Liver (tissue), 9 donors: ENCODE data around the gene COL3A1. TPM values are rescaled to one million over a fixed set of nuclear protein-coding genes. Genes with fewer than 3 reads are reported as not detected.
A peak's percentile ranks its signal among the peaks of the same experiment; 100 is the strongest.

ENCODE experiments used
- DNase-seq: peaks from one replicate; pipeline ENCODE4 v3.0.0-alpha.2; 2017; ENCODE audit warnings: low spot score
- H3K27ac ChIP-seq, 2 donors: one replicate each; pipeline ENCODE4 v1.7.0; 2013; ENCODE audit warnings: inconsistent platforms in 2 of 2, low read length in 2 of 2, control low read depth in 1 of 2, low read depth in 1 of 2, mild to moderate bottlenecking in 1 of 2
- H3K27me3 ChIP-seq, 4 donors: one replicate each; pipeline versions ENCODE4 v1.6.1 to v1.7.0; 2013; ENCODE audit warnings: low read length in 3 of 4, inconsistent platforms in 1 of 4, mild to moderate bottlenecking in 1 of 4, moderate library complexity in 1 of 4; ENCODE audit not compliant: control insufficient read depth in 4 of 4, insufficient read depth in 4 of 4
- H3K36me3 ChIP-seq, 4 donors: one replicate each; pipeline versions ENCODE4 v1.6.1 to v1.7.0; 2013; ENCODE audit warnings: low read length in 3 of 4, mild to moderate bottlenecking in 3 of 4, low read depth in 1 of 4, moderate library complexity in 1 of 4; ENCODE audit not compliant: control insufficient read depth in 4 of 4, insufficient read depth in 3 of 4
- H3K4me1 ChIP-seq, 4 donors: one replicate each; pipeline versions ENCODE4 v1.6.1 to v1.7.0; 2013; ENCODE audit warnings: low read length in 3 of 4, mild to moderate bottlenecking in 3 of 4, moderate library complexity in 1 of 4; ENCODE audit not compliant: control insufficient read depth in 4 of 4, insufficient read depth in 4 of 4
- H3K4me3 ChIP-seq, 3 donors: one replicate each; pipeline versions ENCODE4 v1.6.1 to v1.7.0; 2013; ENCODE audit warnings: low read length in 3 of 3, control low read depth in 1 of 3, low read depth in 1 of 3, mild to moderate bottlenecking in 1 of 3
- H3K9ac ChIP-seq, 2 donors: one replicate each; pipeline ENCODE4 v1.7.0; 2013; ENCODE audit warnings: low read length in 2 of 2, mild to moderate bottlenecking in 2 of 2, moderate library complexity in 2 of 2, control low read depth in 1 of 2, low read depth in 1 of 2
- H3K9me3 ChIP-seq, 4 donors: one replicate each; pipeline versions ENCODE4 v1.6.1 to v1.7.0; 2013; ENCODE audit warnings: low read length in 3 of 4; ENCODE audit not compliant: control insufficient read depth in 4 of 4
- EGR1 ChIP-seq, 2 donors: IDR thresholded peaks; 2 replicates each; pipeline ENCODE4 v1.6.1; 2016 to 2018; ENCODE audit warnings: antibody characterized with exemption in 2 of 2, low read depth in 2 of 2
- FOXA1 ChIP-seq: IDR thresholded peaks from 2 replicates; pipeline ENCODE4 v1.6.1; 2016; ENCODE audit warnings: antibody characterized with exemption
- FOXA2 ChIP-seq: IDR thresholded peaks from 2 replicates; pipeline ENCODE4 v1.6.1; 2016; ENCODE audit warnings: antibody characterized with exemption
- HNF4A ChIP-seq, 2 donors: conservative IDR thresholded peaks; 2 replicates each; pipeline ENCODE4 v1.6.1; 2016; ENCODE audit warnings: antibody characterized with exemption in 2 of 2, mild to moderate bottlenecking in 2 of 2
- HNF4G ChIP-seq: IDR thresholded peaks from 2 replicates; pipeline ENCODE4 v1.6.1; 2016; ENCODE audit warnings: antibody characterized with exemption
- JUND ChIP-seq, 2 donors: IDR thresholded peaks; 2 replicates each; pipeline ENCODE4 v1.6.1; 2016; ENCODE audit warnings: antibody characterized with exemption in 2 of 2
- NR2F2 ChIP-seq: IDR thresholded peaks from 2 replicates; pipeline ENCODE4 v1.6.1; 2016; ENCODE audit warnings: antibody characterized with exemption
- RAD21 ChIP-seq, 2 donors: IDR thresholded peaks; 2 replicates each; pipeline ENCODE4 v1.6.1; 2016; ENCODE audit warnings: antibody characterized with exemption in 2 of 2, mild to moderate bottlenecking in 2 of 2
- SP1 ChIP-seq: IDR thresholded peaks from 2 replicates; pipeline ENCODE4 v1.6.1; 2018; ENCODE audit warnings: antibody characterized with exemption, mild to moderate bottlenecking
- TAF1 ChIP-seq: conservative IDR thresholded peaks from 2 replicates; pipeline ENCODE4 v1.6.1; 2016; ENCODE audit warnings: antibody characterized with exemption, mild to moderate bottlenecking
- YY1 ChIP-seq: IDR thresholded peaks from 2 replicates; pipeline ENCODE4 v1.6.1; 2016; ENCODE audit warnings: antibody characterized with exemption, mild to moderate bottlenecking
- whole genome bisulfite sequencing: extraction: QIAGEN DNeasy Blood & Tissue Kit; methylation state at CpG from one replicate; pipeline ENCODE4 v1.1.7; 2013; 5-methylcytosine and 5-hydroxymethylcytosine counted together
- polyA plus RNA-seq, 2 donors: library from polyadenylated mRNA; stranded (reverse) in 1 of 2; unstranded in 1 of 2; fragments of 200-250 nt in 1 of 2; fragments of >200 nt in 1 of 2; fragmentation: Nextera tagmentation in 1 of 2; extraction: Ambion mirVana in 1 of 2; gene quantifications; one replicate each; pipeline versions ENCODE4 v1.2.1 to v1.2.3, GENCODE V29; 2013 to 2015
- total RNA-seq, 2 donors: library from RNA; depleted of rRNA; stranded (reverse); fragments of >200 nt; gene quantifications; one replicate each; pipeline ENCODE4 v1.2.3, GENCODE V29; 2014
- TF ChIP-seq, protein P1 (sequence below): IDR thresholded peaks from 2 replicates; pipeline ENCODE4 v1.6.1; 2016; ENCODE audit warnings: antibody characterized with exemption, mild to moderate bottlenecking
- TF ChIP-seq, protein P2 (sequence below): fragments of 150-350 bp; IDR thresholded peaks from 2 replicates; pipeline ENCODE4 v1.5.1; 2017; ENCODE audit warnings: improper control_type of control experiment, low read depth, low read length; ENCODE audit not compliant: missing input control
- TF ChIP-seq, protein P3 (sequence below): IDR thresholded peaks from 2 replicates; pipeline ENCODE4 v1.6.1; 2016; ENCODE audit warnings: antibody characterized with exemption
- TF ChIP-seq, protein P4 (sequence below): IDR thresholded peaks from 2 replicates; pipeline ENCODE4 v1.6.1; 2016; ENCODE audit warnings: antibody characterized with exemption
- TF ChIP-seq, protein P5 (sequence below): IDR thresholded peaks from 2 replicates; pipeline ENCODE4 v1.6.1; 2016; ENCODE audit warnings: antibody characterized with exemption
- donor health status: healthy.
- donor health status: healthy.
- donor health status: healthy.
- donor health status: healthy.
- donor health status: healthy.

Gene COL3A1
- total RNA-seq = 100 to 1,000 TPM; 107 to 207 TPM
- 10 to 100 TPM; 21.4 to 80.2 TPM for polyA plus RNA-seq

DNA sequence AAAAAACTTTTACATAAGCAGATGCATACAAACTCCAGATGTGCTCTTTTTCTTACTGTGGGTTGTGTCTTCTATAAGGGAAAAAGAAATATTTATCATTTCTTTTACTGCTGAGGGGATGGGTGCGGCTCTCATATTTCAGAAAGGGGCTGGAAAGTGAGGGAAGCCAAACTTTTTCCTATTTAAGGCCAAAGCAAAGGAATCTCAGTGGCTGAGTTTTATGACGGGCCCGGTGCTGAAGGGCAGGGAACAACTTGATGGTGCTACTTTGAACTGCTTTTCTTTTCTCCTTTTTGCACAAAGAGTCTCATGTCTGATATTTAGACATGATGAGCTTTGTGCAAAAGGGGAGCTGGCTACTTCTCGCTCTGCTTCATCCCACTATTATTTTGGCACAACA, at the start of gene COL3A1:
TSS of gene COL3A1 (plus strand) at position 210 of the 400 bp plus-strand sequence. CDS start at position 327, 117 bp downstream.
- Histone ChIP-seq H3K27ac (peak within 1 kb of the TSS in 1 of 2 donors; percentile 27), H3K36me3 (no peaks in the 10 kb centered on the region), H3K27me3 (peaks cover 0 to 3% (median 0%) of the 10 kb centered on the region in 4 donors), H3K4me3 (peak within 1 kb of the TSS in 1 of 3 donors; percentile 28), H3K9ac (peak within 1 kb of the TSS in 1 of 2 donors; percentile 13), H3K4me1 (no peaks in the 10 kb centered on the region), H3K9me3 (no peaks in the 10 kb centered on the region)
- DNase-seq = no peak
- WGBS = 71% methylated on average over 4 of the region's 4 CpGs
- peak; percentile 33 for TF ChIP-seq TAF1
- no peak for TF ChIP-seq NR2F2
- TF ChIP-seq, protein P1, sequence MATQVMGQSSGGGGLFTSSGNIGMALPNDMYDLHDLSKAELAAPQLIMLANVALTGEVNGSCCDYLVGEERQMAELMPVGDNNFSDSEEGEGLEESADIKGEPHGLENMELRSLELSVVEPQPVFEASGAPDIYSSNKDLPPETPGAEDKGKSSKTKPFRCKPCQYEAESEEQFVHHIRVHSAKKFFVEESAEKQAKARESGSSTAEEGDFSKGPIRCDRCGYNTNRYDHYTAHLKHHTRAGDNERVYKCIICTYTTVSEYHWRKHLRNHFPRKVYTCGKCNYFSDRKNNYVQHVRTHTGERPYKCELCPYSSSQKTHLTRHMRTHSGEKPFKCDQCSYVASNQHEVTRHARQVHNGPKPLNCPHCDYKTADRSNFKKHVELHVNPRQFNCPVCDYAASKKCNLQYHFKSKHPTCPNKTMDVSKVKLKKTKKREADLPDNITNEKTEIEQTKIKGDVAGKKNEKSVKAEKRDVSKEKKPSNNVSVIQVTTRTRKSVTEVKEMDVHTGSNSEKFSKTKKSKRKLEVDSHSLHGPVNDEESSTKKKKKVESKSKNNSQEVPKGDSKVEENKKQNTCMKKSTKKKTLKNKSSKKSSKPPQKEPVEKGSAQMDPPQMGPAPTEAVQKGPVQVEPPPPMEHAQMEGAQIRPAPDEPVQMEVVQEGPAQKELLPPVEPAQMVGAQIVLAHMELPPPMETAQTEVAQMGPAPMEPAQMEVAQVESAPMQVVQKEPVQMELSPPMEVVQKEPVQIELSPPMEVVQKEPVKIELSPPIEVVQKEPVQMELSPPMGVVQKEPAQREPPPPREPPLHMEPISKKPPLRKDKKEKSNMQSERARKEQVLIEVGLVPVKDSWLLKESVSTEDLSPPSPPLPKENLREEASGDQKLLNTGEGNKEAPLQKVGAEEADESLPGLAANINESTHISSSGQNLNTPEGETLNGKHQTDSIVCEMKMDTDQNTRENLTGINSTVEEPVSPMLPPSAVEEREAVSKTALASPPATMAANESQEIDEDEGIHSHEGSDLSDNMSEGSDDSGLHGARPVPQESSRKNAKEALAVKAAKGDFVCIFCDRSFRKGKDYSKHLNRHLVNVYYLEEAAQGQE = no peak

DNA sequence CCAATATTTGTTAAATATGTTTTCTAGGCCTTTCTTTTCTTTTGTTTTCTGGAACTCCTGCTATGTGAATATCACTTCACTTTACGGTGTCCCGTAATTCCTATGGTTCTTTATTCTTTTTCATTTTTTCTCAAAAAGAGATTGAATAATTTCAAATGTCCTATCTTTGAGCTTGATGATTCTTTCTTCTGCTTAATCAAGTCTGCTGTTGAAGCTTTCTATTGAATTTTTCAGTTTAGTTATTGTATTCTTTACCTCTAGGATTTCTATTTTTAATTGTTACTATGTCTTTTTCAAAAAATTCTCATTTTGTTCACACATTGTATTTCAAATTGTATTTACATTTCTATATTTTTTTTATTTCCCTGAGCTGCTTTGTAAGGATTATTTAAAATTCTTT, 45.5 kb upstream of the COL3A1 start:
- no peak overlapping the region for H3K4me3 ChIP-seq
- TF ChIP-seq, protein P2, sequence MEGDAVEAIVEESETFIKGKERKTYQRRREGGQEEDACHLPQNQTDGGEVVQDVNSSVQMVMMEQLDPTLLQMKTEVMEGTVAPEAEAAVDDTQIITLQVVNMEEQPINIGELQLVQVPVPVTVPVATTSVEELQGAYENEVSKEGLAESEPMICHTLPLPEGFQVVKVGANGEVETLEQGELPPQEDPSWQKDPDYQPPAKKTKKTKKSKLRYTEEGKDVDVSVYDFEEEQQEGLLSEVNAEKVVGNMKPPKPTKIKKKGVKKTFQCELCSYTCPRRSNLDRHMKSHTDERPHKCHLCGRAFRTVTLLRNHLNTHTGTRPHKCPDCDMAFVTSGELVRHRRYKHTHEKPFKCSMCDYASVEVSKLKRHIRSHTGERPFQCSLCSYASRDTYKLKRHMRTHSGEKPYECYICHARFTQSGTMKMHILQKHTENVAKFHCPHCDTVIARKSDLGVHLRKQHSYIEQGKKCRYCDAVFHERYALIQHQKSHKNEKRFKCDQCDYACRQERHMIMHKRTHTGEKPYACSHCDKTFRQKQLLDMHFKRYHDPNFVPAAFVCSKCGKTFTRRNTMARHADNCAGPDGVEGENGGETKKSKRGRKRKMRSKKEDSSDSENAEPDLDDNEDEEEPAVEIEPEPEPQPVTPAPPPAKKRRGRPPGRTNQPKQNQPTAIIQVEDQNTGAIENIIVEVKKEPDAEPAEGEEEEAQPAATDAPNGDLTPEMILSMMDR = no peak
- WGBS = 94% methylated on average over 2 of the region's 2 CpGs
- no peak for DNase-seq
- no peak overlapping the region for H3K9ac ChIP-seq
- no peaks in the 10 kb centered on the region for H3K4me1 ChIP-seq
- H3K9me3 ChIP-seq = peaks cover 0 to 5% (median under 1%) of the 10 kb centered on the region in 4 donors
- H3K27me3 ChIP-seq = no peaks in the 10 kb centered on the region
- no peak overlapping the region for H3K27ac ChIP-seq
- no peaks in the 10 kb centered on the region for H3K36me3 ChIP-seq

DNA sequence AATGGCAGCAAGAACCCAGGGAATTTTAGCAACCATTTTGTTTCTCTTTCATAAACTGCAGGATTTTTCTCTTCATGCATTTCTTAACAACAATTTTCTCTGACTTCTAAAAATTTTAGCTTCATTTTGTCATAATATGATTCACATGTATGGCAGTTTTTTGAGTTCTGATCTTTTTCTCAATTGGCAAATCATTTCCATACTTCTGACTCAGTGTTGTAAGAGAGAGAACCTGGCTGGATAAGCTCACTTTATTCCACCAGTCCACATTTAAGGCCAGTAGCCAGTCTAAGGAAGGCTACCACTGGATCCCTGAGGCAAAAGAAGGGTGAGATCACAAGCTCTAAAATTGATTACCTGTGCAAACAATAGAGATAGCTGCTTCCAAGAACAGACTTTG, 42.8 kb upstream of the COL3A1 start:
- no peaks in the 10 kb centered on the region for H3K36me3 ChIP-seq
- peaks cover 0 to 2% (median 0%) of the 10 kb centered on the region in 4 donors for H3K27me3 ChIP-seq
- H3K4me3 ChIP-seq = no peak overlapping the region
- no peak overlapping the region for H3K27ac ChIP-seq
- H3K9me3 ChIP-seq = peaks cover 0 to 5% (median under 1%) of the 10 kb centered on the region in 4 donors
- H3K9ac ChIP-seq = no peak overlapping the region
- DNase-seq = no peak
- H3K4me1 ChIP-seq = no peaks in the 10 kb centered on the region
- TF ChIP-seq, protein P3, sequence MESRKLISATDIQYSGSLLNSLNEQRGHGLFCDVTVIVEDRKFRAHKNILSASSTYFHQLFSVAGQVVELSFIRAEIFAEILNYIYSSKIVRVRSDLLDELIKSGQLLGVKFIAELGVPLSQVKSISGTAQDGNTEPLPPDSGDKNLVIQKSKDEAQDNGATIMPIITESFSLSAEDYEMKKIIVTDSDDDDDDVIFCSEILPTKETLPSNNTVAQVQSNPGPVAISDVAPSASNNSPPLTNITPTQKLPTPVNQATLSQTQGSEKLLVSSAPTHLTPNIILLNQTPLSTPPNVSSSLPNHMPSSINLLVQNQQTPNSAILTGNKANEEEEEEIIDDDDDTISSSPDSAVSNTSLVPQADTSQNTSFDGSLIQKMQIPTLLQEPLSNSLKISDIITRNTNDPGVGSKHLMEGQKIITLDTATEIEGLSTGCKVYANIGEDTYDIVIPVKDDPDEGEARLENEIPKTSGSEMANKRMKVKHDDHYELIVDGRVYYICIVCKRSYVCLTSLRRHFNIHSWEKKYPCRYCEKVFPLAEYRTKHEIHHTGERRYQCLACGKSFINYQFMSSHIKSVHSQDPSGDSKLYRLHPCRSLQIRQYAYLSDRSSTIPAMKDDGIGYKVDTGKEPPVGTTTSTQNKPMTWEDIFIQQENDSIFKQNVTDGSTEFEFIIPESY = no peak
- TF ChIP-seq JUND (IDR thresholded peaks at IDR 0.05) (no peak), NR2F2 (no peak), HNF4G (no peak), SP1 (no peak), HNF4A (conservative IDR thresholded peaks at IDR 0.05) (no peak), FOXA1 (no peak), FOXA2 (no peak), RAD21 (IDR thresholded peaks at IDR 0.05) (no peak), TAF1 (no peak), EGR1 (IDR thresholded peaks at IDR 0.05; ENCODE audit: low read depth in 2 of 2) (no peak), YY1 (no peak)
- TF ChIP-seq, protein P4, sequence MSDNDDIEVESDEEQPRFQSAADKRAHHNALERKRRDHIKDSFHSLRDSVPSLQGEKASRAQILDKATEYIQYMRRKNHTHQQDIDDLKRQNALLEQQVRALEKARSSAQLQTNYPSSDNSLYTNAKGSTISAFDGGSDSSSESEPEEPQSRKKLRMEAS = no peak
- TF ChIP-seq, protein P2 = no peak
- TF ChIP-seq, protein P5, sequence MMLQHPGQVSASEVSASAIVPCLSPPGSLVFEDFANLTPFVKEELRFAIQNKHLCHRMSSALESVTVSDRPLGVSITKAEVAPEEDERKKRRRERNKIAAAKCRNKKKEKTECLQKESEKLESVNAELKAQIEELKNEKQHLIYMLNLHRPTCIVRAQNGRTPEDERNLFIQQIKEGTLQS = no peak
